ENCODE data around the gene TOLLIP.

TOLLIP gene

DNA sequence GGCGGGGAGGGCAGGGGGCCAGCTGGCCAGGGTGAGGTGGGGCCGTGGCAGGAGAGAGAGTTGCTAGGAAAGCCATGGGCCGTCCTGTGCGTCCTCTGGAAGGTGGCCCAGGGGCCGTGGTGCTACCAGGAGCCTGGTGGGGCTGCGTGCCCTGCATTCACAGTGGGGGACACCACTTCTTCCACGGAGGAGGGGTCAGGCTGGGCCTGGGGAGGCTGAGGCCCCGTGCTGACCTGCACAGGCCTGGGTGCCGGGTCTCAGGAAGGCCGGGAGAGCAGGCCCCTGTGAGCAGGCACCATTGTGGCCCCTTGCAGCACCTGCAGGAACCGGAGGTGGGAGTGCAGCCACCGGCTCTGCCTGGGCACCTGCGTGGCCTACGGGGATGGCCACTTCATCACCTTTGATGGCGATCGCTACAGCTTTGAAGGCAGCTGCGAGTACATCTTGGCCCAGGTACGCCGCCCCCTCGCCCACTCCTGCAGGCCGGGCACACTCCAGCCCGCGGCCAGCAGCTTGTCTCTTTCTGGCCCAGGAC, 74.6 kb downstream of the TOLLIP start:
- H3K4me1 ChIP-seq (ENCODE audit: insufficient read depth, low read length): no peaks in the 10 kb centered on the region
- no peak overlapping the region for H3K4me3 ChIP-seq (ENCODE audit: low read length)
- H3K36me3 ChIP-seq (ENCODE audit: insufficient read depth, low read depth, low read length): no peaks in the 10 kb centered on the region
- no peaks in the 10 kb centered on the region for H3K27me3 ChIP-seq (ENCODE audit: insufficient read depth, low read length)
- no peak overlapping the region for H3K9ac ChIP-seq (ENCODE audit: low read depth, low read length)
- no peaks in the 10 kb centered on the region for H3K9me3 ChIP-seq (ENCODE audit: insufficient read depth, low read depth, low read length)
- H3K27ac ChIP-seq (ENCODE audit: low read length): no peak overlapping the region

DNA sequence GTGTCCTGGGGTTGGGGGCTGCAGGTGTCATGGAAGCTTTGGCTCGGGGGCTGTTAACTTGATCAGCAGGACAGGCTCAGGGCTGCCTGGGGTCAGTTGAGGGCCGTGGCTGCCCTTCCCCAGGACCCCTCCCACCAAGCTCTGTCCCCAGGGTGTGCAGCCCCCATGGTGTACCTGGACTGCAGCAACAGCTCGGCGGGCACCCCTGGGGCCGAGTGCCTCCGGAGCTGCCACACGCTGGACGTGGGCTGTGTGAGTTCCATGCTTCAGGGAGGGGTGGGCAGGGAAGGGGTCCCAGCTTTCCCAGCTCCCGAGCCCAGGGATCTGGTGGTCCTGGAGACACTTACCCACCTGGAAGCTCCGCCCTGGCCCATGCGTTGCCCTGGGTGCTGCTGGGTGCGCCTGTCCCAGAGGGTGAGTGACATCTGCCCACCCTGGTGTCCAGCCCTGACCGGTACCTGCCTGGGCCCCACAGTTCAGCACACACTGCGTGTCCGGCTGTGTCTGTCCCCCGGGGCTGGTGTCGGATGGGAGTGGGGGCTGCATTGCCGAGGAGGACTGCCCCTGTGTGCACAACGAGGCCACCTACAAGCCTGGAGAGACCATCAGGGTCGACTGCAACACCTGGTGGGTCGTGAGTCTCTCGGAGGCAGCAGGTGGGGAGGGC, 75.2 kb downstream of the TOLLIP start:
- H3K27me3 ChIP-seq (ENCODE audit: insufficient read depth, low read length): no peaks in the 10 kb centered on the region
- no peaks in the 10 kb centered on the region for H3K9me3 ChIP-seq (ENCODE audit: insufficient read depth, low read depth, low read length)

GRCh38 chr11:1233351-1234053, 75.9 kb downstream of the TOLLIP start:
- Histone ChIP-seq H3K4me3 (ENCODE audit: low read length) (no peak overlapping the region), H3K27me3 (ENCODE audit: insufficient read depth, low read length) (no peaks in the 10 kb centered on the region), H3K9me3 (ENCODE audit: insufficient read depth, low read depth, low read length) (no peaks in the 10 kb centered on the region), H3K9ac (ENCODE audit: low read depth, low read length) (no peak overlapping the region), H3K27ac (ENCODE audit: low read length) (no peak overlapping the region), H3K4me1 (ENCODE audit: insufficient read depth, low read length) (no peaks in the 10 kb centered on the region), H3K36me3 (ENCODE audit: insufficient read depth, low read depth, low read length) (no peaks in the 10 kb centered on the region)

More for the DNA sequence above, 75.2 kb downstream of the TOLLIP start:
- Histone ChIP-seq H3K9ac (ENCODE audit: low read depth, low read length) (no peak overlapping the region), H3K4me3 (ENCODE audit: low read length) (no peak overlapping the region), H3K4me1 (ENCODE audit: insufficient read depth, low read length) (no peaks in the 10 kb centered on the region), H3K27ac (ENCODE audit: low read length) (no peak overlapping the region), H3K36me3 (ENCODE audit: insufficient read depth, low read depth, low read length) (no peaks in the 10 kb centered on the region)

- Histone ChIP-seq H3K9me3 (ENCODE audit: insufficient read depth, low read depth, low read length) (no peaks in the 10 kb centered on the region), H3K9ac (ENCODE audit: low read depth, low read length) (no peak overlapping the region), H3K36me3 (ENCODE audit: insufficient read depth, low read depth, low read length) (no peaks in the 10 kb centered on the region), H3K4me1 (ENCODE audit: insufficient read depth, low read length) (no peaks in the 10 kb centered on the region), H3K27me3 (ENCODE audit: insufficient read depth, low read length) (no peaks in the 10 kb centered on the region), H3K4me3 (ENCODE audit: low read length) (no peak overlapping the region), H3K27ac (ENCODE audit: low read length) (no peak overlapping the region)
These were observed 76.5 kb downstream of the TOLLIP start for GRCh38 chr11:1232883-1233321.

GRCh38 chr11:1232021-1232882, 77.2 kb downstream of the TOLLIP start:
- Histone ChIP-seq H3K4me1 (ENCODE audit: insufficient read depth, low read length) (no peaks in the 10 kb centered on the region), H3K9ac (ENCODE audit: low read depth, low read length) (no peak overlapping the region), H3K36me3 (ENCODE audit: insufficient read depth, low read depth, low read length) (no peaks in the 10 kb centered on the region), H3K4me3 (ENCODE audit: low read length) (no peak overlapping the region), H3K9me3 (ENCODE audit: insufficient read depth, low read depth, low read length) (no peaks in the 10 kb centered on the region), H3K27me3 (ENCODE audit: insufficient read depth, low read length) (no peaks in the 10 kb centered on the region), H3K27ac (ENCODE audit: low read length) (no peak overlapping the region)

GRCh38 chr11:1231396-1232020, 77.9 kb downstream of the TOLLIP start:
- Histone ChIP-seq H3K27ac (ENCODE audit: low read length) (no peak overlapping the region), H3K4me3 (ENCODE audit: low read length) (no peak overlapping the region), H3K9ac (ENCODE audit: low read depth, low read length) (no peak overlapping the region), H3K4me1 (ENCODE audit: insufficient read depth, low read length) (no peaks in the 10 kb centered on the region), H3K9me3 (ENCODE audit: insufficient read depth, low read depth, low read length) (no peaks in the 10 kb centered on the region), H3K27me3 (ENCODE audit: insufficient read depth, low read length) (no peaks in the 10 kb centered on the region), H3K36me3 (ENCODE audit: insufficient read depth, low read depth, low read length) (no peaks in the 10 kb centered on the region)

GRCh38 chr11:1230456-1231395, 78.7 kb downstream of the TOLLIP start:
- Histone ChIP-seq H3K27me3 (ENCODE audit: insufficient read depth, low read length) (no peaks in the 10 kb centered on the region), H3K9me3 (ENCODE audit: insufficient read depth, low read depth, low read length) (no peaks in the 10 kb centered on the region), H3K4me1 (ENCODE audit: insufficient read depth, low read length) (no peaks in the 10 kb centered on the region)

DNA sequence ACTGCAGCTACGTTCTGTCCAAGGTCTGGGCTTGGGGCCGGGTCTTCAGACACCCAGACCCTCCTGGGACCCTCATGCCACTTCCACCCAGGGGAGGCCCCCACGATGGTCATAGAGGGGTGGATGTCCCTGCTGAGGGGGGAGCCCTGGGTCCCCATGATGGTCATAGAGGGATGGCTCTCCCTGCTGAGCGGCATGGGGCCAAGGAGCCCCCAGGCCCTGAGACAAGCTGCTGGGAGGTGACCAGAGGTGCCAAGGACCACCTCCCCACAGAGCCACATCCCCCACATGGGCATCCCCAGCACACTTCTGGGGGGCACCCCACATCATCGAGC, 79.3 kb downstream of the TOLLIP start:
- Histone ChIP-seq H3K27ac (ENCODE audit: low read length) (no peak overlapping the region), H3K9ac (ENCODE audit: low read depth, low read length) (no peak overlapping the region), H3K27me3 (ENCODE audit: insufficient read depth, low read length) (no peaks in the 10 kb centered on the region)

More at GRCh38 chr11:1230456-1231395, 78.7 kb downstream of the TOLLIP start:
- Histone ChIP-seq H3K36me3 (ENCODE audit: insufficient read depth, low read depth, low read length) (no peaks in the 10 kb centered on the region), H3K9ac (ENCODE audit: low read depth, low read length) (no peak overlapping the region), H3K4me3 (ENCODE audit: low read length) (no peak overlapping the region), H3K27ac (ENCODE audit: low read length) (no peak overlapping the region)

GRCh38 chr11:1229471-1230120, 79.8 kb downstream of the TOLLIP start:
- H3K4me3 ChIP-seq (ENCODE audit: low read length): no peak overlapping the region
- H3K27me3 ChIP-seq (ENCODE audit: insufficient read depth, low read length): no peaks in the 10 kb centered on the region
- H3K27ac ChIP-seq (ENCODE audit: low read length): no peak overlapping the region
- no peak overlapping the region for H3K9ac ChIP-seq (ENCODE audit: low read depth, low read length)
- H3K4me1 ChIP-seq (ENCODE audit: insufficient read depth, low read length): no peaks in the 10 kb centered on the region
- no peaks in the 10 kb centered on the region for H3K36me3 ChIP-seq (ENCODE audit: insufficient read depth, low read depth, low read length)
- no peaks in the 10 kb centered on the region for H3K9me3 ChIP-seq (ENCODE audit: insufficient read depth, low read depth, low read length)

More for the DNA sequence above, 79.3 kb downstream of the TOLLIP start:
- no peaks in the 10 kb centered on the region for H3K4me1 ChIP-seq (ENCODE audit: insufficient read depth, low read length)
- H3K4me3 ChIP-seq (ENCODE audit: low read length): no peak overlapping the region
- H3K9me3 ChIP-seq (ENCODE audit: insufficient read depth, low read depth, low read length): no peaks in the 10 kb centered on the region
- no peaks in the 10 kb centered on the region for H3K36me3 ChIP-seq (ENCODE audit: insufficient read depth, low read depth, low read length)

DNA sequence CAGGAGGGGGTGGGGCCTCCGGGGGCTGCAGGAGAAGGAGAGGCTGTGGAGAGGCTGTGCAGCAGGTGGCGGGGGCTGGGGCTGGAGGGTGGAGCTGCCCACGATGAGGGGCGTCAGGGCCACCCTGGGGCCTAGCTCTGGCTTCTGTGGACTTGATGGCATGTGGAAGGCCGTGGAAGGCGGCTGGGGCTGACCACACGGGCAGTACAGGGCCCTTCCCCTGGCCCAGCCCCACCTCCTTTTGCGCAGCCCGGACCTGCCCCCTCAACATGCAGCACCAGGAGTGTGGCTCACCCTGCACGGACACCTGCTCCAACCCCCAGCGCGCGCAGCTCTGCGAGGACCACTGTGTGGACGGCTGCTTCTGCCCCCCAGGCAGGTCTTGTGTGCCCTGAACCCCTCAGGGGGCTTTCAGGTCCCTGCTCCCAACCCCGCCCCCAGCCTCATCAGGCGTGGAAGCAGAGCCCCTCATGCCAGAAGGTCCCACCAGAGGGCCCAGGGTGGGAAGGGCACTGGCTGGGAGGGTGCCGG, 80.4 kb downstream of the TOLLIP start:
- Histone ChIP-seq H3K27me3 (ENCODE audit: insufficient read depth, low read length) (no peaks in the 10 kb centered on the region), H3K9me3 (ENCODE audit: insufficient read depth, low read depth, low read length) (no peaks in the 10 kb centered on the region), H3K36me3 (ENCODE audit: insufficient read depth, low read depth, low read length) (no peaks in the 10 kb centered on the region), H3K4me3 (ENCODE audit: low read length) (no peak overlapping the region), H3K9ac (ENCODE audit: low read depth, low read length) (no peak overlapping the region), H3K4me1 (ENCODE audit: insufficient read depth, low read length) (no peaks in the 10 kb centered on the region), H3K27ac (ENCODE audit: low read length) (no peak overlapping the region)
